ENCODE data around the gene CLK1. TPM values are rescaled to one million over a fixed set of nuclear protein-coding genes. Genes with fewer than 3 reads are reported as not detected.

CLK1 gene
- total RNA-seq, 1 experiment from 2014 or later, result 46.8 TPM

GRCh38 chr2:200814917-200815316 is 49.5 kb downstream of the CLK1 start:
- Mint-ChIP-seq H3K27ac (no peak overlapping the region), H3K9me3 (no peaks in the 10 kb centered on the region; a peak in 1 of 5 replicates), H3K27me3 (ENCODE audit: low read depth) (no peaks in the 10 kb centered on the region), H3K4me3 (no peak overlapping the region), H3K4me1 (peaks cover 16 to 22% of the 10 kb centered on the region in 2 experiments), H3K36me3 (ENCODE audit: insufficient read depth in 1 of 3, low read depth in 3 of 3) (peaks cover 51 to 73% (median 72%) of the 10 kb centered on the region in 3 experiments)
- no peaks in the 10 kb centered on the region for H3K27me3 ChIP-seq (ENCODE audit: insufficient read depth, low read length)
- no peak overlapping the region for H2AK5ac ChIP-seq (ENCODE audit: insufficient read length, low read length)
- H3K9ac ChIP-seq (ENCODE audit: extremely low read depth, insufficient read length, low read length), result no peak overlapping the region
- H3K23ac ChIP-seq (ENCODE audit: insufficient read length, low read depth, low read length), result no peak overlapping the region
- no peak overlapping the region for H4K5ac ChIP-seq (ENCODE audit: insufficient read length, low read depth, low read length)
- H3K9me3 ChIP-seq (ENCODE audit: control insufficient read depth, low read depth, low read length), result no peaks in the 10 kb centered on the region
- H3K23me2 ChIP-seq (ENCODE audit: insufficient read length, low read depth, low read length, poor library complexity, severe bottlenecking), result peaks cover 5% of the 10 kb centered on the region
- H2BK12ac ChIP-seq (ENCODE audit: insufficient read length, low read depth, low read length), result no peak overlapping the region
- H3K18ac ChIP-seq (ENCODE audit: insufficient read length, low read depth, low read length), result no peak overlapping the region
- H3K27ac ChIP-seq (ENCODE audit: insufficient read length, low read depth, low read length), result no peak overlapping the region
- H2AFZ ChIP-seq (ENCODE audit: low read length), result no peak overlapping the region
- H2BK15ac ChIP-seq (ENCODE audit: low read depth, low read length), result no peak overlapping the region
- WGBS (ENCODE audit: extremely low coverage, insufficient read length, low lambda C conversion rate), result no CpG with 5 or more reads among the region's 1 CpG
- H2BK120ac ChIP-seq (ENCODE audit: low read depth, low read length, poor library complexity, severe bottlenecking), result no peak overlapping the region
- H2BK20ac ChIP-seq (ENCODE audit: low read depth, low read length, poor library complexity, severe bottlenecking), result no peak overlapping the region
- DNase-seq, result no peak
- no peak overlapping the region for H4K91ac ChIP-seq (ENCODE audit: insufficient read length, low read depth, low read length)
- no peak overlapping the region for H4K8ac ChIP-seq (replicated peaks; ENCODE audit: insufficient read length, low read depth, low read length)
- H2BK5ac ChIP-seq (ENCODE audit: insufficient read length, low read length), result no peak overlapping the region
- peaks cover 22% of the 10 kb centered on the region for H3K79me2 ChIP-seq (ENCODE audit: insufficient read depth, low read length)
- H3K4ac ChIP-seq (ENCODE audit: low read depth, low read length), result no peak overlapping the region
- H3K4me2 ChIP-seq (ENCODE audit: insufficient read depth, insufficient read length, low read length), result no peak overlapping the region
- no peak overlapping the region for H3K56ac ChIP-seq (ENCODE audit: insufficient read length, low read depth, low read length)
- no peaks in the 10 kb centered on the region for H4K20me1 ChIP-seq (ENCODE audit: control insufficient read depth, insufficient read depth, insufficient read length)
- no peak overlapping the region for H3K14ac ChIP-seq (ENCODE audit: insufficient read depth, low read length)
- TF ChIP-seq, protein P1, sequence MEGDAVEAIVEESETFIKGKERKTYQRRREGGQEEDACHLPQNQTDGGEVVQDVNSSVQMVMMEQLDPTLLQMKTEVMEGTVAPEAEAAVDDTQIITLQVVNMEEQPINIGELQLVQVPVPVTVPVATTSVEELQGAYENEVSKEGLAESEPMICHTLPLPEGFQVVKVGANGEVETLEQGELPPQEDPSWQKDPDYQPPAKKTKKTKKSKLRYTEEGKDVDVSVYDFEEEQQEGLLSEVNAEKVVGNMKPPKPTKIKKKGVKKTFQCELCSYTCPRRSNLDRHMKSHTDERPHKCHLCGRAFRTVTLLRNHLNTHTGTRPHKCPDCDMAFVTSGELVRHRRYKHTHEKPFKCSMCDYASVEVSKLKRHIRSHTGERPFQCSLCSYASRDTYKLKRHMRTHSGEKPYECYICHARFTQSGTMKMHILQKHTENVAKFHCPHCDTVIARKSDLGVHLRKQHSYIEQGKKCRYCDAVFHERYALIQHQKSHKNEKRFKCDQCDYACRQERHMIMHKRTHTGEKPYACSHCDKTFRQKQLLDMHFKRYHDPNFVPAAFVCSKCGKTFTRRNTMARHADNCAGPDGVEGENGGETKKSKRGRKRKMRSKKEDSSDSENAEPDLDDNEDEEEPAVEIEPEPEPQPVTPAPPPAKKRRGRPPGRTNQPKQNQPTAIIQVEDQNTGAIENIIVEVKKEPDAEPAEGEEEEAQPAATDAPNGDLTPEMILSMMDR (conservative IDR thresholded peaks at IDR 0.05), result no peak
- no peak overlapping the region for H3T11ph ChIP-seq (ENCODE audit: low read length)
- no peaks in the 10 kb centered on the region for H3K4me1 ChIP-seq (ENCODE audit: insufficient read depth, low read length)
- no peaks in the 10 kb centered on the region for H3K79me1 ChIP-seq (ENCODE audit: insufficient read depth, low read depth, low read length, poor library complexity, severe bottlenecking)

Data from H9 (cell line).